WTC11 (cell line): ENCODE results near the gene B4GALT6.

Experiments used
- FOXJ3 ChIP-seq: sonication (generic); formaldehyde crosslinking; IDR thresholded peaks from 2 replicates; pipeline ENCODE4 v1.9.0; 2021; ENCODE audit warnings: missing genetic modification reagents, mild to moderate bottlenecking, borderline replicate concordance
- KAT7 ChIP-seq: sonication (generic); formaldehyde crosslinking; IDR thresholded peaks from 2 replicates; pipeline ENCODE4 v1.8.1; 2023; ENCODE audit warnings: missing genetic modification reagents, mild to moderate bottlenecking, borderline replicate concordance
- NFYB ChIP-seq: sonication (generic); formaldehyde crosslinking; conservative IDR thresholded peaks from 2 replicates; pipeline ENCODE4 v1.8.0; 2022; ENCODE audit warnings: low read depth, missing genetic modification reagents
- OVOL2 ChIP-seq: fragments of 250-450 bp; sonication (Bioruptor Pico); IDR thresholded peaks from 2 replicates; pipeline ENCODE4 v1.9.0; 2021; ENCODE audit warnings: mild to moderate bottlenecking, borderline replicate concordance
- SP1 ChIP-seq: sonication (generic); formaldehyde crosslinking; conservative IDR thresholded peaks from 2 replicates; pipeline ENCODE4 v1.8.1; 2022; ENCODE audit warnings: missing genetic modification reagents
- TCF7 ChIP-seq: sonication (generic); formaldehyde crosslinking; IDR thresholded peaks from 2 replicates; pipeline ENCODE4 v1.8.0; 2022; ENCODE audit warnings: mild to moderate bottlenecking, low read depth, missing genetic modification reagents, moderate library complexity
- TF ChIP-seq, protein P1 (sequence below): sonication (generic); formaldehyde crosslinking; IDR thresholded peaks from 2 replicates; pipeline ENCODE4 v1.8.0; 2023; ENCODE audit warnings: mild to moderate bottlenecking, missing genetic modification reagents
- TF ChIP-seq, protein P2 (sequence below): sonication (generic); formaldehyde crosslinking; IDR thresholded peaks from 2 replicates; pipeline ENCODE4 v1.8.1; 2023; ENCODE audit warnings: mild to moderate bottlenecking, missing genetic modification reagents, moderate library complexity
- TF ChIP-seq, protein P3 (sequence below): sonication (generic); formaldehyde crosslinking; conservative IDR thresholded peaks from 2 replicates; pipeline ENCODE4 v1.8.1; 2023; ENCODE audit warnings: mild to moderate bottlenecking, low read depth, missing genetic modification reagents, moderate library complexity
- TF ChIP-seq, protein P4 (sequence below): fragments of 200-600 bp; IDR thresholded peaks from 2 replicates; pipeline ENCODE4 v1.8.0; 2022; ENCODE audit warnings: antibody characterized with exemption
- TF ChIP-seq, protein P5 (sequence below): sonication (generic); formaldehyde crosslinking; IDR thresholded peaks from 2 replicates; pipeline ENCODE4 v1.8.1; 2022; ENCODE audit warnings: low read depth, mild to moderate bottlenecking, moderate library complexity, missing genetic modification reagents, borderline replicate concordance
- TF ChIP-seq, protein P6 (sequence below): sonication (generic); formaldehyde crosslinking; IDR thresholded peaks from 2 replicates; pipeline ENCODE4 v1.8.1; 2023; ENCODE audit warnings: mild to moderate bottlenecking, missing genetic modification reagents
- TF ChIP-seq, protein P7 (sequence below): sonication (generic); formaldehyde crosslinking; IDR thresholded peaks from 2 replicates; pipeline ENCODE4 v1.8.0; 2022; ENCODE audit warnings: mild to moderate bottlenecking, missing genetic modification reagents

DNA sequence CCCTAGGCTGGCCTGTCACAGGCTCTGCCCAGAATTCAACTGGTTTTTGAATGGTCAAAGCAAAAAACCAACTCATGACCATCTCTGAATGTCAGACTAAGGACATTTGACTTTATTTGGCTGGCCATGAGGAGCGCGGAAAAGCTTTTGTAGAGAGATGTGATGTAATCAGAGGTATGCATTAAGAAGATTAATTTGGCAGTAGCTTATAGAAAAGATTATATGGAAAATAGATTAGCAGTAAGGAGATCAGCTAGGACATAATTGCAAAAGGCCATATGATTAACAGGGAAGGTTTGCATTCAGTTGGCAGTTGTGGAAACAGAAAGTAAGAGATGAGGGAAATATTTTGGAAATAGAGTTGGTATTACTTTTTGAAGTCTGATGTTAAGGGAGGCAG, 105.0 kb downstream of the B4GALT6 start:
- TF ChIP-seq, protein P1, sequence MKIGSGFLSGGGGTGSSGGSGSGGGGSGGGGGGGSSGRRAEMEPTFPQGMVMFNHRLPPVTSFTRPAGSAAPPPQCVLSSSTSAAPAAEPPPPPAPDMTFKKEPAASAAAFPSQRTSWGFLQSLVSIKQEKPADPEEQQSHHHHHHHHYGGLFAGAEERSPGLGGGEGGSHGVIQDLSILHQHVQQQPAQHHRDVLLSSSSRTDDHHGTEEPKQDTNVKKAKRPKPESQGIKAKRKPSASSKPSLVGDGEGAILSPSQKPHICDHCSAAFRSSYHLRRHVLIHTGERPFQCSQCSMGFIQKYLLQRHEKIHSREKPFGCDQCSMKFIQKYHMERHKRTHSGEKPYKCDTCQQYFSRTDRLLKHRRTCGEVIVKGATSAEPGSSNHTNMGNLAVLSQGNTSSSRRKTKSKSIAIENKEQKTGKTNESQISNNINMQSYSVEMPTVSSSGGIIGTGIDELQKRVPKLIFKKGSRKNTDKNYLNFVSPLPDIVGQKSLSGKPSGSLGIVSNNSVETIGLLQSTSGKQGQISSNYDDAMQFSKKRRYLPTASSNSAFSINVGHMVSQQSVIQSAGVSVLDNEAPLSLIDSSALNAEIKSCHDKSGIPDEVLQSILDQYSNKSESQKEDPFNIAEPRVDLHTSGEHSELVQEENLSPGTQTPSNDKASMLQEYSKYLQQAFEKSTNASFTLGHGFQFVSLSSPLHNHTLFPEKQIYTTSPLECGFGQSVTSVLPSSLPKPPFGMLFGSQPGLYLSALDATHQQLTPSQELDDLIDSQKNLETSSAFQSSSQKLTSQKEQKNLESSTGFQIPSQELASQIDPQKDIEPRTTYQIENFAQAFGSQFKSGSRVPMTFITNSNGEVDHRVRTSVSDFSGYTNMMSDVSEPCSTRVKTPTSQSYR (CRISPR knock-in tag), result no peak
- TF ChIP-seq, protein P2, sequence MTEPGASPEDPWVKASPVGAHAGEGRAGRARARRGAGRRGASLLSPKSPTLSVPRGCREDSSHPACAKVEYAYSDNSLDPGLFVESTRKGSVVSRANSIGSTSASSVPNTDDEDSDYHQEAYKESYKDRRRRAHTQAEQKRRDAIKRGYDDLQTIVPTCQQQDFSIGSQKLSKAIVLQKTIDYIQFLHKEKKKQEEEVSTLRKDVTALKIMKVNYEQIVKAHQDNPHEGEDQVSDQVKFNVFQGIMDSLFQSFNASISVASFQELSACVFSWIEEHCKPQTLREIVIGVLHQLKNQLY (CRISPR knock-in tag), result no peak
- TF ChIP-seq, protein P3, sequence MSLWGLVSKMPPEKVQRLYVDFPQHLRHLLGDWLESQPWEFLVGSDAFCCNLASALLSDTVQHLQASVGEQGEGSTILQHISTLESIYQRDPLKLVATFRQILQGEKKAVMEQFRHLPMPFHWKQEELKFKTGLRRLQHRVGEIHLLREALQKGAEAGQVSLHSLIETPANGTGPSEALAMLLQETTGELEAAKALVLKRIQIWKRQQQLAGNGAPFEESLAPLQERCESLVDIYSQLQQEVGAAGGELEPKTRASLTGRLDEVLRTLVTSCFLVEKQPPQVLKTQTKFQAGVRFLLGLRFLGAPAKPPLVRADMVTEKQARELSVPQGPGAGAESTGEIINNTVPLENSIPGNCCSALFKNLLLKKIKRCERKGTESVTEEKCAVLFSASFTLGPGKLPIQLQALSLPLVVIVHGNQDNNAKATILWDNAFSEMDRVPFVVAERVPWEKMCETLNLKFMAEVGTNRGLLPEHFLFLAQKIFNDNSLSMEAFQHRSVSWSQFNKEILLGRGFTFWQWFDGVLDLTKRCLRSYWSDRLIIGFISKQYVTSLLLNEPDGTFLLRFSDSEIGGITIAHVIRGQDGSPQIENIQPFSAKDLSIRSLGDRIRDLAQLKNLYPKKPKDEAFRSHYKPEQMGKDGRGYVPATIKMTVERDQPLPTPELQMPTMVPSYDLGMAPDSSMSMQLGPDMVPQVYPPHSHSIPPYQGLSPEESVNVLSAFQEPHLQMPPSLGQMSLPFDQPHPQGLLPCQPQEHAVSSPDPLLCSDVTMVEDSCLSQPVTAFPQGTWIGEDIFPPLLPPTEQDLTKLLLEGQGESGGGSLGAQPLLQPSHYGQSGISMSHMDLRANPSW (CRISPR knock-in tag), result no peak
- TF ChIP-seq, protein P4, sequence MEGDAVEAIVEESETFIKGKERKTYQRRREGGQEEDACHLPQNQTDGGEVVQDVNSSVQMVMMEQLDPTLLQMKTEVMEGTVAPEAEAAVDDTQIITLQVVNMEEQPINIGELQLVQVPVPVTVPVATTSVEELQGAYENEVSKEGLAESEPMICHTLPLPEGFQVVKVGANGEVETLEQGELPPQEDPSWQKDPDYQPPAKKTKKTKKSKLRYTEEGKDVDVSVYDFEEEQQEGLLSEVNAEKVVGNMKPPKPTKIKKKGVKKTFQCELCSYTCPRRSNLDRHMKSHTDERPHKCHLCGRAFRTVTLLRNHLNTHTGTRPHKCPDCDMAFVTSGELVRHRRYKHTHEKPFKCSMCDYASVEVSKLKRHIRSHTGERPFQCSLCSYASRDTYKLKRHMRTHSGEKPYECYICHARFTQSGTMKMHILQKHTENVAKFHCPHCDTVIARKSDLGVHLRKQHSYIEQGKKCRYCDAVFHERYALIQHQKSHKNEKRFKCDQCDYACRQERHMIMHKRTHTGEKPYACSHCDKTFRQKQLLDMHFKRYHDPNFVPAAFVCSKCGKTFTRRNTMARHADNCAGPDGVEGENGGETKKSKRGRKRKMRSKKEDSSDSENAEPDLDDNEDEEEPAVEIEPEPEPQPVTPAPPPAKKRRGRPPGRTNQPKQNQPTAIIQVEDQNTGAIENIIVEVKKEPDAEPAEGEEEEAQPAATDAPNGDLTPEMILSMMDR, result no peak
- TF ChIP-seq FOXJ3 (CRISPR knock-in tag) (no peak), KAT7 (CRISPR knock-in tag) (no peak), OVOL2 (no peak), SP1 (CRISPR knock-in tag) (no peak), TCF7 (CRISPR knock-in tag) (no peak), NFYB (CRISPR knock-in tag) (no peak)
- TF ChIP-seq, protein P5, sequence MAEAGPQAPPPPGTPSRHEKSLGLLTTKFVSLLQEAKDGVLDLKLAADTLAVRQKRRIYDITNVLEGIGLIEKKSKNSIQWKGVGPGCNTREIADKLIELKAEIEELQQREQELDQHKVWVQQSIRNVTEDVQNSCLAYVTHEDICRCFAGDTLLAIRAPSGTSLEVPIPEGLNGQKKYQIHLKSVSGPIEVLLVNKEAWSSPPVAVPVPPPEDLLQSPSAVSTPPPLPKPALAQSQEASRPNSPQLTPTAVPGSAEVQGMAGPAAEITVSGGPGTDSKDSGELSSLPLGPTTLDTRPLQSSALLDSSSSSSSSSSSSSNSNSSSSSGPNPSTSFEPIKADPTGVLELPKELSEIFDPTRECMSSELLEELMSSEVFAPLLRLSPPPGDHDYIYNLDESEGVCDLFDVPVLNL (CRISPR knock-in tag), result no peak
- TF ChIP-seq, protein P6, sequence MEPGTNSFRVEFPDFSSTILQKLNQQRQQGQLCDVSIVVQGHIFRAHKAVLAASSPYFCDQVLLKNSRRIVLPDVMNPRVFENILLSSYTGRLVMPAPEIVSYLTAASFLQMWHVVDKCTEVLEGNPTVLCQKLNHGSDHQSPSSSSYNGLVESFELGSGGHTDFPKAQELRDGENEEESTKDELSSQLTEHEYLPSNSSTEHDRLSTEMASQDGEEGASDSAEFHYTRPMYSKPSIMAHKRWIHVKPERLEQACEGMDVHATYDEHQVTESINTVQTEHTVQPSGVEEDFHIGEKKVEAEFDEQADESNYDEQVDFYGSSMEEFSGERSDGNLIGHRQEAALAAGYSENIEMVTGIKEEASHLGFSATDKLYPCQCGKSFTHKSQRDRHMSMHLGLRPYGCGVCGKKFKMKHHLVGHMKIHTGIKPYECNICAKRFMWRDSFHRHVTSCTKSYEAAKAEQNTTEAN, result no peak
- TF ChIP-seq, protein P7, sequence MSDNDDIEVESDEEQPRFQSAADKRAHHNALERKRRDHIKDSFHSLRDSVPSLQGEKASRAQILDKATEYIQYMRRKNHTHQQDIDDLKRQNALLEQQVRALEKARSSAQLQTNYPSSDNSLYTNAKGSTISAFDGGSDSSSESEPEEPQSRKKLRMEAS (CRISPR knock-in tag), result no peak
